Tibial artery (tissue), 4 donors: ENCODE measurements around the gene ZBTB25.

Source experiments
- DNase-seq, 2 donors: peaks; one replicate each; pipeline ENCODE4 v3.0.0-alpha.2; 2019
- H3K27ac ChIP-seq, 2 donors: fragments of 200-600 bp; sonication (generic) in 1 of 2; 1 replicate in 1 of 2; 2 replicates in 1 of 2; pipeline ENCODE4 v1.5.1; 2018 to 2019; ENCODE audit warnings: mild to moderate bottlenecking in 1 of 2
- H3K27me3 ChIP-seq, 2 donors: fragments of 200-600 bp; sonication (generic) in 1 of 2; one replicate each; pipeline versions ENCODE4 v1.5.1 to v1.6.0; 2016 to 2019
- H3K36me3 ChIP-seq, 3 donors: fragments of 200-600 bp; sonication (generic) in 2 of 3; one replicate each; pipeline ENCODE4 v1.5.1; 2016 to 2019; ENCODE audit warnings: mild to moderate bottlenecking in 2 of 3
- H3K4me1 ChIP-seq, 4 donors: fragments of 200-600 bp; sonication (generic) in 2 of 4; 1 replicate in 3 of 4; 2 replicates in 1 of 4; pipeline ENCODE4 v1.5.1; 2016 to 2019
- H3K4me3 ChIP-seq, 2 donors: fragments of 200-600 bp; sonication (generic) in 1 of 2; 1 replicate in 1 of 2; 2 replicates in 1 of 2; pipeline ENCODE4 v1.5.1; 2018 to 2019; ENCODE audit warnings: mild to moderate bottlenecking in 2 of 2
- H3K9me3 ChIP-seq, 3 donors: fragments of 200-600 bp; sonication (generic) in 1 of 3; one replicate each; pipeline ENCODE4 v1.5.1; 2016 to 2019
- intact Hi-C: fragments of 100-400 bp; cut with DNase I; formaldehyde crosslinking; loops from one replicate; pipeline ENCODE4 v1.15.0; 2023; ENCODE audit warnings: low total_unique reads
- TF ChIP-seq, protein P1 (sequence below), 2 experiments: fragments of 200-600 bp in 1 of 2; fragments of 450-650 bp in 1 of 2; IDR thresholded peaks; one replicate each; pipeline ENCODE4 v1.5.1; 2017 to 2019; ENCODE audit warnings: antibody characterized with exemption in 2 of 2, mild to moderate bottlenecking in 1 of 2, moderate library complexity in 1 of 2

The ZBTB25 gene

DNA sequence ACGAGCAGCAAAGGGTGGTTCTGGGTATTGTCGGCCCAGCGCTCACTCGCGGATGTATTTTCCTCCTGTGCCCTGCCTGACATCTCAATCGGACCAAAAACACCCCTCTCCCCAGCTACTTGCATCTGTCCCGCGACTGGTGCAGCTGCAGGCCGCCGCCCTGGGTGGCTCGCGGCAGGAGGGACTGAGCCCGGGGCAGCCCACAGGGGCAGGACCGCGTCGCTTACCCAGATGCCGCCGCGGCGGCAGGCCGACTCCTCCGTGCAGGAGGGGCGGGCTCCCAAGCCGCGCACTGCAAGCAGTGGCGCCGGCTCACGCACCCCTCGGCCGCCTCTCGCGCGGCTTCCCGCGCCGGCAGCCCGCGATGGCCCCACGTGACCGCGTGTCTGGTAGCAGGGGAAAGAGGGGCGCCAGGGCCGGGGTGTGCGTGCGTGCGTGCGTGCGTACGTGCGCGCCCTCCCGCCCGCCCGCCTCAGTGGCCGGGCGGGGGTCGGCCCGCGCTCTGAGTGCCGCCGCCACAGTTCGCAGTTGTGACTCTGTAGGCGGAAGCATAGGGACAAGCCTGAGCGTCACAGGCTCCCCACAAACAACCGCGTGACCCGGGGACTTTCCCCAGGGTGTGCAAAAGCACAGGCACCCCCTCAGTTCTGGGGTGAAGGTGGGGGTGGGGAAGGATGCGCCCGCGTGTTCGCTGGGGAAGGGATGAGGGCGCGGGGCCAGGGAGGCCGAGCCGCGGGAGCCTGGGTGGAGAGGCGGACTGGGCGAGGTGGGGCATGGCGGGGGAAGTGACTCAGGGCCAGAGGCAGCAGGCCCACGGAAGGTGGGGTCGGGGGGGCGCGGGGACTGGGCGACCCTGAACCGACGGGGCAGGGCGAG is at the start of gene ZBTB25:
Gene ZBTB25 (minus strand): TSS at position 405 of the 876 bp plus-strand sequence. CDS start 13,305 bp downstream, outside the sequence.
- H3K4me3 ChIP-seq = peak within 1 kb of the TSS; percentile 68 to 92
- peak; percentile 88 to 95 for DNase-seq
- H3K4me1 ChIP-seq = peaks cover 0 to 63% (median 39%) of the 10 kb centered on the region in 4 donors
- TF ChIP-seq, protein P1, sequence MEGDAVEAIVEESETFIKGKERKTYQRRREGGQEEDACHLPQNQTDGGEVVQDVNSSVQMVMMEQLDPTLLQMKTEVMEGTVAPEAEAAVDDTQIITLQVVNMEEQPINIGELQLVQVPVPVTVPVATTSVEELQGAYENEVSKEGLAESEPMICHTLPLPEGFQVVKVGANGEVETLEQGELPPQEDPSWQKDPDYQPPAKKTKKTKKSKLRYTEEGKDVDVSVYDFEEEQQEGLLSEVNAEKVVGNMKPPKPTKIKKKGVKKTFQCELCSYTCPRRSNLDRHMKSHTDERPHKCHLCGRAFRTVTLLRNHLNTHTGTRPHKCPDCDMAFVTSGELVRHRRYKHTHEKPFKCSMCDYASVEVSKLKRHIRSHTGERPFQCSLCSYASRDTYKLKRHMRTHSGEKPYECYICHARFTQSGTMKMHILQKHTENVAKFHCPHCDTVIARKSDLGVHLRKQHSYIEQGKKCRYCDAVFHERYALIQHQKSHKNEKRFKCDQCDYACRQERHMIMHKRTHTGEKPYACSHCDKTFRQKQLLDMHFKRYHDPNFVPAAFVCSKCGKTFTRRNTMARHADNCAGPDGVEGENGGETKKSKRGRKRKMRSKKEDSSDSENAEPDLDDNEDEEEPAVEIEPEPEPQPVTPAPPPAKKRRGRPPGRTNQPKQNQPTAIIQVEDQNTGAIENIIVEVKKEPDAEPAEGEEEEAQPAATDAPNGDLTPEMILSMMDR (IDR thresholded peaks at IDR 0.05) = peak in 1 of 2 experiments; percentile 15
- intact Hi-C loops = loop anchor here (2.0 to 5.0 kb wide), 2 partner anchors 37 to 259 kb away; partner anchors contain the start of gene HSPA2
- H3K9me3 ChIP-seq = no peaks in the 10 kb centered on the region
- peaks cover 0 to 4% (median 0%) of the 10 kb centered on the region in 3 donors for H3K36me3 ChIP-seq
- H3K27me3 ChIP-seq = no peaks in the 10 kb centered on the region
- H3K27ac ChIP-seq = peak within 1 kb of the TSS; percentile 95 to 98

DNA sequence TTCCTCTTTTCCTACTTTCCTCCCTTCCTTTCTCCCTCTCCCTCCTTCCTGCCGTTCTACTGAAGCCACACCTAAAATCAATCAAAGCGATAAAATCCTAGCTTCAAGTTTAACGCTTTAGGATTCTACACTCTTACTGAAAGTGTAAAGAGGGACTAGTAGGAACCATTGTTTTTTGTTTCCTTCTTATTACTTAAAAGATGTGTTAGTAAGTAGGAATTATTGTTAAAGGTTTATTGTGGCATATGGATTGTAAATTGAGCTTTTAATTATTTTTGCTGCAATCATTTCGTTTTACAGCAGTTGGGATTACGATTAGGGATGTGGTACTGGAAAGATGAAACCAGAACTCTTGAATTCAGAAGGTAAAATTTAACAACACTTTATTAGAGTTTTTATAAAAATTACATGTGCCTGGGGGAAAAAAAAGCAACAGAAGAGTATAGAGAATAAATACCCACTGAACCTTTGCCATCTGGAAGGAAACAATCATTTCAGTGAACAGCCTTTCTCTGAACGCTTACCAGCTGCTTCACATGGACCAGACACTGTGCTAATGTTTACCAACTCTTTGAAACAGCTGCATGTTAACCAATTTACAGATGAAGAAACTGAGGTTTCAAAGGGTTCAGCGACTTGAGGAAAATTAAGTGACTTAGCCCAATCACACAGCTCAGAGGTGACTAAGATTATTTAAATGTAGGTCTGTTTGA is 47.1 kb upstream of the ZBTB25 start:
- no peak for DNase-seq
- intact Hi-C loops = no loop called here
- TF ChIP-seq, protein P1 (IDR thresholded peaks at IDR 0.05) = no peak

DNA sequence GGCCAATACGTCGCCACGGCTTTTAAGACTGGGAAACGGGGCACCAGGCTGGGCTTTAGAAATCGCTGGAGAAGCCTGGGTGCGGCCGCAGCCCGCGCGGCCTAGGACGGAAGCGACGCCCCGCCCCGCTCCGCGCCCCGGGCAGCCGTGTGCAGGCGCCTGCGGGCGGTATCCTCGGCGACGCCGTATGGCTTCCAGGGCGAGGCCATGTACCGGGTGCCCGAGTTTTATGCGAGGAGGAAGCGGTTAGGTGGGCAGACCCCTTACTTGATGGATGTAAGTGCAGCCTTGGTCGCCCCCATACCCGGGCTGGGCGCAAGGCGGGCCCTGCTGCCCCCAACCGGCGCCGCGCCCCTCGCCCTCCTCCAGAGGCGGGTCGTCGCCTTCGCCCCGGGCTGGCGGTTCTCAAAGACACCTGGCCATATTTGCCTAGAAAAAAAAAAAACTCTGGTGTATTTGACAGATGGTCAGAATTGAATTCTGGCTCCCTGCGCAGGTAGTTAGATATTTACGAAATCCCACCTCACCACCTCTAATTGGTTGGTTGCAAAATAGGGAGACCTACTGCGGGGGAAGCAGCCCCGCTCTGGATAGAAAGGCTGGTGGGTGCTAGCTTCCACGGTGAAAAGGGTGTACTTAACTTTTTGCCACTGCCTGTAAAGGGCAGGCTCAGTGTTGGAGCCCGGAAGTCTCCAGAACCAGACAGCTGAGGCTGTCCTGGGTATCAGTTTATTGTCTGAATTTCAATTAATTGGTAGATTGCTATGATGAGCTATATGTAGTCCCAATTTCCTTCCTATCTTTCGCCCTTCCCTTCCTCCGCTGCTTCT is 46.4 kb upstream of the ZBTB25 start, which contains the start of gene PPP1R36:
Gene PPP1R36 (plus strand): TSS at position 171 of the 830 bp plus-strand sequence. CDS start 37 bp downstream, at position 208.
- Histone ChIP-seq H3K36me3 (no peaks in the 10 kb centered on the region), H3K4me3 (peak within 1 kb of the TSS; percentile 28 to 44), H3K27me3 (no peaks in the 10 kb centered on the region), H3K27ac (no peak within 1 kb of the TSS), H3K9me3 (no peaks in the 10 kb centered on the region), H3K4me1 (peaks cover 0 to 10% (median 4%) of the 10 kb centered on the region in 4 donors)
- intact Hi-C loops = loop anchor here (10.0 kb wide), 1 partner anchor 215 kb away; no protein-coding TSS in a partner anchor
- no peak for DNase-seq
- TF ChIP-seq, protein P1 (IDR thresholded peaks at IDR 0.05) = no peak

More for the DNA sequence above, 47.1 kb upstream of the ZBTB25 start:
- H3K27me3 ChIP-seq = no peaks in the 10 kb centered on the region
- H3K36me3 ChIP-seq = no peaks in the 10 kb centered on the region
- H3K4me3 ChIP-seq = no peak overlapping the region
- H3K9me3 ChIP-seq = no peaks in the 10 kb centered on the region
- no peak overlapping the region for H3K27ac ChIP-seq
- H3K4me1 ChIP-seq = peaks cover 0 to 10% (median 4%) of the 10 kb centered on the region in 4 donors

GRCh38 chr14:64549016-64549415 is 45.4 kb upstream of the ZBTB25 start:
- TF ChIP-seq, protein P1 (IDR thresholded peaks at IDR 0.05) = no peak
- H3K4me1 ChIP-seq = peaks cover 0 to 10% (median 4%) of the 10 kb centered on the region in 4 donors
- no peak overlapping the region for H3K4me3 ChIP-seq
- H3K9me3 ChIP-seq = no peaks in the 10 kb centered on the region
- H3K27me3 ChIP-seq = no peaks in the 10 kb centered on the region
- no peak overlapping the region for H3K27ac ChIP-seq
- DNase-seq = no peak
- no peaks in the 10 kb centered on the region for H3K36me3 ChIP-seq
- intact Hi-C loops = loop anchor here (10.0 kb wide), 1 partner anchor 216 kb away; no protein-coding TSS in a partner anchor
